KMS-11 (cell line): Measurements from ENCODE around the gene CACNA2D1.

ENCODE experiments used
- H2AFZ ChIP-seq: fragments of 200-600 bp; sonication (generic); 2 replicates; pipeline ENCODE4 v1.6.1; 2016; ENCODE audit warnings: antibody characterized with exemption, mixed run types, low read depth
- H3K27ac ChIP-seq: fragments of 200-600 bp; sonication (generic); 2 replicates; pipeline ENCODE4 v1.6.1; 2016; ENCODE audit warnings: mild to moderate bottlenecking, mixed run types
- H3K27me3 ChIP-seq: fragments of 200-600 bp; sonication (generic); 2 replicates; pipeline ENCODE4 v1.6.1; 2017; ENCODE audit warnings: mild to moderate bottlenecking, low read depth, mixed run types, moderate library complexity; ENCODE audit not compliant: insufficient read depth
- H3K36me3 ChIP-seq: fragments of 200-600 bp; sonication (generic); 2 replicates; pipeline ENCODE4 v1.6.1; 2017; ENCODE audit warnings: mild to moderate bottlenecking, mixed run types; ENCODE audit not compliant: insufficient read depth
- H3K4me1 ChIP-seq: fragments of 200-600 bp; sonication (generic); 2 replicates; pipeline ENCODE4 v1.6.1; 2016; ENCODE audit warnings: mild to moderate bottlenecking, low read depth, mixed run types; ENCODE audit not compliant: poor library complexity, severe bottlenecking
- H3K4me2 ChIP-seq: fragments of 200-600 bp; sonication (generic); 2 replicates; pipeline ENCODE4 v1.7.0; 2016; ENCODE audit warnings: mild to moderate bottlenecking, mixed run types
- H3K4me3 ChIP-seq: fragments of 200-600 bp; sonication (generic); IDR thresholded peaks from 2 replicates; pipeline ENCODE4 v1.6.1; 2017; ENCODE audit warnings: low read depth, low read length, mixed read lengths; ENCODE audit not compliant: insufficient read depth
- H3K79me2 ChIP-seq: fragments of 200-600 bp; sonication (generic); 2 replicates; pipeline ENCODE4 v1.6.1; 2016; ENCODE audit warnings: low read depth, mixed run types; ENCODE audit not compliant: insufficient read depth
- H3K9ac ChIP-seq: fragments of 200-600 bp; sonication (generic); 2 replicates; pipeline ENCODE4 v1.6.1; 2016; ENCODE audit warnings: mild to moderate bottlenecking, mixed run types
- H4K20me1 ChIP-seq: fragments of 200-600 bp; sonication (generic); 2 replicates; pipeline ENCODE4 v1.6.1; 2016; ENCODE audit warnings: mild to moderate bottlenecking, mixed run types; ENCODE audit not compliant: insufficient read depth
- CTCF ChIP-seq: fragments of 200-600 bp; sonication (generic); conservative IDR thresholded peaks from 2 replicates; pipeline ENCODE4 v1.6.1; 2017; ENCODE audit warnings: low read depth, mild to moderate bottlenecking, antibody characterized with exemption, low read length, moderate library complexity, mixed read lengths

The CACNA2D1 gene

GRCh38 chr7:82410461-82410860 is 33.1 kb downstream of the CACNA2D1 start:
- Histone ChIP-seq H4K20me1 (no peaks in the 10 kb centered on the region), H3K27ac (no peak overlapping the region), H3K36me3 (no peaks in the 10 kb centered on the region), H3K79me2 (no peaks in the 10 kb centered on the region), H3K27me3 (no peaks in the 10 kb centered on the region), H3K4me2 (no peak overlapping the region), H3K4me1 (peaks cover 10% of the 10 kb centered on the region), H3K9ac (no peak overlapping the region), H3K4me3 (no peak overlapping the region), H2AFZ (no peak overlapping the region)
- no peak for TF ChIP-seq CTCF

GRCh38 chr7:82406937-82407336 is 36.6 kb downstream of the CACNA2D1 start:
- Histone ChIP-seq H3K9ac (no peak overlapping the region), H3K79me2 (no peaks in the 10 kb centered on the region), H4K20me1 (no peaks in the 10 kb centered on the region), H3K4me2 (no peak overlapping the region), H3K36me3 (no peaks in the 10 kb centered on the region), H3K27me3 (no peaks in the 10 kb centered on the region), H3K4me1 (no peaks in the 10 kb centered on the region), H3K27ac (no peak overlapping the region), H3K4me3 (no peak overlapping the region), H2AFZ (no peak overlapping the region)
- TF ChIP-seq CTCF: no peak

- TF ChIP-seq CTCF: no peak
- no peak overlapping the region for H3K9ac ChIP-seq
- H2AFZ ChIP-seq: no peak overlapping the region
- no peak overlapping the region for H3K4me2 ChIP-seq
- no peaks in the 10 kb centered on the region for H3K36me3 ChIP-seq
- H3K4me1 ChIP-seq: no peaks in the 10 kb centered on the region
- H4K20me1 ChIP-seq: no peaks in the 10 kb centered on the region
- no peak overlapping the region for H3K4me3 ChIP-seq
- no peaks in the 10 kb centered on the region for H3K79me2 ChIP-seq
- H3K27ac ChIP-seq: no peak overlapping the region
- H3K27me3 ChIP-seq: no peaks in the 10 kb centered on the region
Measured at GRCh38 chr7:82405301-82405700, 38.3 kb downstream of the CACNA2D1 start.

- Histone ChIP-seq H3K27me3 (no peaks in the 10 kb centered on the region), H3K36me3 (no peaks in the 10 kb centered on the region), H3K4me2 (no peak overlapping the region), H3K4me3 (no peak overlapping the region), H3K9ac (no peak overlapping the region), H3K4me1 (no peaks in the 10 kb centered on the region), H4K20me1 (no peaks in the 10 kb centered on the region), H2AFZ (no peak overlapping the region), H3K27ac (no peak overlapping the region), H3K79me2 (no peaks in the 10 kb centered on the region)
- no peak for TF ChIP-seq CTCF
Measured at GRCh38 chr7:82404652-82405051, 38.9 kb downstream of the CACNA2D1 start.

- Histone ChIP-seq H4K20me1 (no peaks in the 10 kb centered on the region), H2AFZ (no peak overlapping the region), H3K4me1 (no peaks in the 10 kb centered on the region), H3K4me2 (no peak overlapping the region), H3K27me3 (no peaks in the 10 kb centered on the region), H3K36me3 (no peaks in the 10 kb centered on the region), H3K9ac (no peak overlapping the region), H3K79me2 (no peaks in the 10 kb centered on the region), H3K27ac (no peak overlapping the region), H3K4me3 (no peak overlapping the region)
- TF ChIP-seq CTCF: no peak
Measured at GRCh38 chr7:82404094-82404493, 39.5 kb downstream of the CACNA2D1 start.
